Measurements from ENCODE around the gene VPREB1.
"Not testable (repeated sequence)": the region's sequence is repeated elsewhere in the genome, so short reads cannot be mapped to it uniquely, and the experiment has no call there.

VPREB1 gene

DNA sequence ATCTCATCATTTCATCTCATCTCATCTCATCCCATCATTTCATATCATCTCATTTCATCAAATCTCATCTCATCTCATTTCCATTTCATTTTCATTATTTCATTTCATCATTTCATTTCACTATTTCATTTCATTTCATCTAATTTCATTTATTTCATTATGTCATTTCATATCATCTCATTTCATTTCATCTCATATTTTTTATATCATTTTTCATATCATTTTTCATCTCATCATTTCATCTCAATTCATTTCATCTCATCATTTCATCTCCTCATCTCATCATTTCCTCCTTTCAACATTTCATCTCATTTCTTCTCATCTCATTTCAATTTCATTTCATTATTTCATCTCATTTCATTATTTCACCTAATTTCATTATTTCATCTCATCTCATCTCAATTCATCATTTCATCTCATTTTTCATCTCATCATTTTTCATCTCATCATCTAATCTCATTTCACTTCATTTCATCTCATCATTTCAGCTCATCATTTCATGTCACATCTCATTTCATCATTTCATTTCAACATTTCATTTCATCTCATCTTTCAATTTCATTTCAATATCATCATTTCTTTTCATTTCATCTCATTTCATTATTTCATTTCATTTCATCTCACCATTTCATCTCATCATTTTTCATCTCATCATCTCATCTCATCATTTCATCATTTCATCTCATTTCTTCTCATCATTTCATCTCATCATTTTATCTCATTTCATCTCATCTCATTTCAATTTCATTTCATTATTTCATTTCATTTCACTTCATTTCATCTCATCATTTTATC, 40.6 kb downstream of the VPREB1 start:
- H3K4me3 ChIP-seq (ENCODE audit: control insufficient read depth in 1 of 7, extremely low read depth in 1 of 7, insufficient read depth in 4 of 7, low read depth in 2 of 7, low read length in 6 of 7); H3K27ac ChIP-seq (ENCODE audit: insufficient read depth in 1 of 2, low read depth in 1 of 2, low read length in 2 of 2, poor library complexity in 1 of 2, severe bottlenecking in 2 of 2); POLR2A ChIA-PET; H3K36me3 ChIP-seq (ENCODE audit: control insufficient read depth in 4 of 4, insufficient read depth in 4 of 4, low read length in 3 of 4); H3K27me3 ChIP-seq (replicated peaks in 2 of 5; ENCODE audit: control insufficient read depth in 4 of 5, insufficient read depth in 5 of 5, low read length in 4 of 5); DNase-seq; H3K9me3 ChIP-seq (ENCODE audit: control extremely low read depth in 1 of 5, control insufficient read depth in 4 of 5, insufficient read depth in 2 of 5, low read depth in 1 of 5, low read length in 4 of 5); CTCF ChIA-PET; H3K4me1 ChIP-seq (ENCODE audit: control extremely low read depth in 1 of 4, control insufficient read depth in 4 of 4, insufficient read depth in 4 of 4, low read length in 3 of 4): not testable (repeated sequence)

DNA sequence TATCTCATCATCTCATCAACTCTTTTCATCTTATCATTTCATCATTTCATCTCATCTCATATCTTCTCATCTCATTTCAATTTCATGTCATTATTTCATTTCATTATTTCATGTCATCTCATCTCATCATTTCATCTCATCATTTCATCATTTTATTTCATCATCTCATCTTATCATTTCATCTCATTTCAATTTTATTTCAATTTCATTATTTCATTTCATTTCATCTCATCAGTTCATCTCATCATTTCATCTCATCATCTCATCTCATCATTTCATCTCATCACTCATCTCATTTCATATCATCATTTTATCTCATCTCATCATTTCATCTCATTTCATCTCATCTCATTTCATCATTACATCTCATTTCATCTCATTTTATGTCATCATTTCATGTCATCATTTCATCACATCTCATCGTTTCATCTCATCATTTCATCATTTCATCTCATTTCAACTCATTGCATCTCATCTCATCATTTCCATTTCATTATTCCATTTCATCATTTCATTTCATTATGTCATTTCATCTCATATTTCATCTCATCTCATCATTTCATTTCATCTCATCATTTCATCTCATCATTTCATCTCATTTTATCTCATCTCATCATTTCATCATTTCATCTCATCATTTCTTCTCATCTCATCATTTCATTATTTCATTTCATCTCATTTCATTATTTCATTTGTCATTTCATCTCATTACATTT, 42.0 kb downstream of the VPREB1 start:
- POLR2A ChIA-PET; H3K36me3 ChIP-seq (ENCODE audit: control insufficient read depth in 4 of 4, insufficient read depth in 4 of 4, low read length in 3 of 4): not testable (repeated sequence)

DNA sequence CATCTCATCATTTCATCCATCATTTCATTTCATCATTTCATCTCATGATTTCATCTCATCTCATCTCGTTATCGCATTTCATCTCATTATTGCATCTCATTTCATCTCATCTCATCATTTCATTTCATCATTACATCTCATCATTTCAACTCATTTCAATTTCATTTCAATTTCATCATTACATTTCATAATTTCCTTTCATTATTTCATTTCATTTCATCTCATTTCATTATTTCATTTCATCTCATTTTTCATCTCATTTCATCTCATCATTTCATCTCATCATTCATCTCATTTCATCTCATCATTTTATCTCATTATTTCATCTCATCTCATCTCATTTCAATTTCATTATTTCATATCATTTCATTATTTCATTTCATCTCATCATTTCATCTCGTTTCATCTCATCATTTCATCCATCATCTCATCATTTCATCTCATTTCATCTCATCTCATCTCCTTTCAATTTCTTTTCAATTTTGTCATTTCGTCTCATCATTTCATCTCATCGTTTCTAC, 42.6 kb downstream of the VPREB1 start:
- CTCF ChIA-PET; H3K27ac ChIP-seq (ENCODE audit: insufficient read depth in 1 of 2, low read depth in 1 of 2, low read length in 2 of 2, poor library complexity in 1 of 2, severe bottlenecking in 2 of 2); POLR2A ChIA-PET; H3K36me3 ChIP-seq (ENCODE audit: control insufficient read depth in 4 of 4, insufficient read depth in 4 of 4, low read length in 3 of 4); DNase-seq; H3K4me3 ChIP-seq (ENCODE audit: control insufficient read depth in 1 of 7, extremely low read depth in 1 of 7, insufficient read depth in 4 of 7, low read depth in 2 of 7, low read length in 6 of 7); H3K4me1 ChIP-seq (ENCODE audit: control extremely low read depth in 1 of 4, control insufficient read depth in 4 of 4, insufficient read depth in 4 of 4, low read length in 3 of 4); H3K9me3 ChIP-seq (ENCODE audit: control extremely low read depth in 1 of 5, control insufficient read depth in 4 of 5, insufficient read depth in 2 of 5, low read depth in 1 of 5, low read length in 4 of 5); H3K27me3 ChIP-seq (replicated peaks in 2 of 5; ENCODE audit: control insufficient read depth in 4 of 5, insufficient read depth in 5 of 5, low read length in 4 of 5): not testable (repeated sequence)
- 98% methylated on average over 3 of the region's 5 CpGs for WGBS (ENCODE audit: insufficient coverage)

More for the DNA sequence above, 42.0 kb downstream of the VPREB1 start:
- CTCF ChIA-PET; H3K27me3 ChIP-seq (replicated peaks in 2 of 5; ENCODE audit: control insufficient read depth in 4 of 5, insufficient read depth in 5 of 5, low read length in 4 of 5); H3K27ac ChIP-seq (ENCODE audit: insufficient read depth in 1 of 2, low read depth in 1 of 2, low read length in 2 of 2, poor library complexity in 1 of 2, severe bottlenecking in 2 of 2); H3K4me3 ChIP-seq (ENCODE audit: control insufficient read depth in 1 of 7, extremely low read depth in 1 of 7, insufficient read depth in 4 of 7, low read depth in 2 of 7, low read length in 6 of 7); H3K9me3 ChIP-seq (ENCODE audit: control extremely low read depth in 1 of 5, control insufficient read depth in 4 of 5, insufficient read depth in 2 of 5, low read depth in 1 of 5, low read length in 4 of 5); DNase-seq; H3K4me1 ChIP-seq (ENCODE audit: control extremely low read depth in 1 of 4, control insufficient read depth in 4 of 4, insufficient read depth in 4 of 4, low read length in 3 of 4): not testable (repeated sequence)
- 100% methylated on average over 1 of the region's 1 CpG for WGBS (ENCODE audit: insufficient coverage)

DNA sequence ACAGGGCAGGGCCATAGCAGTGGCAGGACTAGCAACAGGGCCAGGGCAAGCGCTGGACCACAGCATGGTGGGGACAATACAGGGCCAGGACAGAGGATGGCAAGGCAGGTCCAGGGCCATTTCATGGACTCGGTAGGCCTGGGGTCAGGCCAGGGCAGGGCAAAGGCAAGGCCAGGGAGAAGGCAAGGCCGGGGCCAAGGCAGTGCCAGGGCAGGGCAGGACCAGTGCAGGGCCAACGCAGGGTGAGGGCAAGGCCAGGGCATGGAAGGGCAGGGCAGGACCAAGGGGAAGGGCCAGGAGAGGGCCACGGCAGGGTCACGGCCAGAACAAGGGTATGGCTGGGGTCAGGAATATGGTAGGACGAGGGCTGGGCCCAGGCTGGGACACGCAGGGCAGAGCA, 45.1 kb downstream of the VPREB1 start:
- H3K9me3 ChIP-seq (ENCODE audit: control extremely low read depth in 1 of 5, control insufficient read depth in 4 of 5, insufficient read depth in 2 of 5, low read depth in 1 of 5, low read length in 4 of 5); POLR2A ChIA-PET; H3K4me3 ChIP-seq (ENCODE audit: control insufficient read depth in 1 of 7, extremely low read depth in 1 of 7, insufficient read depth in 4 of 7, low read depth in 2 of 7, low read length in 6 of 7); H3K27me3 ChIP-seq (replicated peaks in 2 of 5; ENCODE audit: control insufficient read depth in 4 of 5, insufficient read depth in 5 of 5, low read length in 4 of 5); CTCF ChIA-PET; DNase-seq; H3K4me1 ChIP-seq (ENCODE audit: control extremely low read depth in 1 of 4, control insufficient read depth in 4 of 4, insufficient read depth in 4 of 4, low read length in 3 of 4); H3K27ac ChIP-seq (ENCODE audit: insufficient read depth in 1 of 2, low read depth in 1 of 2, low read length in 2 of 2, poor library complexity in 1 of 2, severe bottlenecking in 2 of 2): not testable (repeated sequence)
- 100% methylated on average over 4 of the region's 8 CpGs for WGBS (ENCODE audit: insufficient coverage)
- peaks cover 0 to 24% (median 1%) of the 10 kb centered on the region in 4 experiments for H3K36me3 ChIP-seq (ENCODE audit: control insufficient read depth in 4 of 4, insufficient read depth in 4 of 4, low read length in 3 of 4)

DNA sequence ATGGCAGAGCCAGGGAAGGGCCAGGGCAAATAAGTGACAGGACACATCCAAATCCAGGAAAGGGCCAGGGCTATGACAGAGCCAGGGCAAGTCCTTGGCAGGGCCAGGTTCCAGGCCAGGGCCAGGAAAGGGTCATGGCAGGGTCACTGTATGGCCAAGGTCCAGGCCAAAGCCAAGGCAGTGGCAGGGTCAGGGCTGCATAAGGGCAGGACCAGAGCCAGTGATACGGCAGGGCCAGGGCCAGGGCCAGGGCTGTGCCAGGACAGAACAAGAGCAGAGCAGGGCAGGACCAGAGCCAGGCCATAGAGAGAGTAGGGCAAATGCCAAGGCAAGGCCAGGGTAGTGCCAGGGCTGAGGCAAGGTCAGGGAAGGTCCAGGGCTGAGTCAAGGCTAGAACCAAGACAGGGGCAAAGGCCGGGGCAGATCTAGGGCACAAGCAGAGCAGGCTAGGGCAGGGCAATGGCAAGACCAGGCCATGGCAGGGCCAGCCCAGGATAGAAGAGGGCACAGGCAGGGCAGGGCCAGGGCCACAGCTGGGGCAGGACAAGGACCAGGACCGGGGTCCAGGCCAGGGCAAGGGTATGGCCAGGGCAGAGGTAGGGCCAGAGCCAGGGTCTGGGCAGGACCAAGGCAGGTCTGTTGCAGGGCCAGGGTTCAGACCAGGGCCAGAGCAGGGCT, 46.7 kb downstream of the VPREB1 start:
- DNase-seq; H3K27ac ChIP-seq (ENCODE audit: insufficient read depth in 1 of 2, low read depth in 1 of 2, low read length in 2 of 2, poor library complexity in 1 of 2, severe bottlenecking in 2 of 2); CTCF ChIA-PET; POLR2A ChIA-PET; H3K9me3 ChIP-seq (ENCODE audit: control extremely low read depth in 1 of 5, control insufficient read depth in 4 of 5, insufficient read depth in 2 of 5, low read depth in 1 of 5, low read length in 4 of 5); H3K4me1 ChIP-seq (ENCODE audit: control extremely low read depth in 1 of 4, control insufficient read depth in 4 of 4, insufficient read depth in 4 of 4, low read length in 3 of 4); H3K27me3 ChIP-seq (replicated peaks in 2 of 5; ENCODE audit: control insufficient read depth in 4 of 5, insufficient read depth in 5 of 5, low read length in 4 of 5); H3K4me3 ChIP-seq (ENCODE audit: control insufficient read depth in 1 of 7, extremely low read depth in 1 of 7, insufficient read depth in 4 of 7, low read depth in 2 of 7, low read length in 6 of 7): not testable (repeated sequence)
- WGBS (ENCODE audit: insufficient coverage), result 88% methylated on average over 1 of the region's 3 CpGs
- peaks cover 0 to 25% (median 2%) of the 10 kb centered on the region in 4 experiments for H3K36me3 ChIP-seq (ENCODE audit: control insufficient read depth in 4 of 4, insufficient read depth in 4 of 4, low read length in 3 of 4)

DNA sequence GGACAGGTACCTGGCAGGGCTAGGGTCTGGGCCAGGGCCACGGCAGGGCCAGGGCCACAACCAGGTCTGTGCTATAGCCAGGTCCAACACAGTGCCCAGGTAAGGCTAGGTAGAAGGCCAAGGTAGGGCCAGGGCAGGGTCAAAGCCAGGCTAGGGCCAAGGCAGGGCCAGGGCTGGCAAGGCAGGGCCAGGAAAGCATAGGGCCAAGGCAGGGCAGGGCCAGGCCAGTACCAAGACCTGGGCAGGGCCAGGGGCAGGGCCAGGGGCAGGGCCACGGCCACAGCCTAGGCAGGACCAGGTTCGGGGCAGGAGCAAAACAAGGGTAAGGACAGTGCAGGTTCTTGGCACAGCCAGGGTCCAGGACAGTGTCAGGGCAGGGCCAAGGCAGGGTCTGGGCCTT, 48.1 kb downstream of the VPREB1 start:
- 100% methylated on average over 3 of the region's 3 CpGs for WGBS (ENCODE audit: insufficient coverage)
- H3K27me3 ChIP-seq (replicated peaks in 2 of 5; ENCODE audit: control insufficient read depth in 4 of 5, insufficient read depth in 5 of 5, low read length in 4 of 5); H3K27ac ChIP-seq (ENCODE audit: insufficient read depth in 1 of 2, low read depth in 1 of 2, low read length in 2 of 2, poor library complexity in 1 of 2, severe bottlenecking in 2 of 2); H3K4me1 ChIP-seq (ENCODE audit: control extremely low read depth in 1 of 4, control insufficient read depth in 4 of 4, insufficient read depth in 4 of 4, low read length in 3 of 4); DNase-seq; H3K4me3 ChIP-seq (ENCODE audit: control insufficient read depth in 1 of 7, extremely low read depth in 1 of 7, insufficient read depth in 4 of 7, low read depth in 2 of 7, low read length in 6 of 7); H3K9me3 ChIP-seq (ENCODE audit: control extremely low read depth in 1 of 5, control insufficient read depth in 4 of 5, insufficient read depth in 2 of 5, low read depth in 1 of 5, low read length in 4 of 5); CTCF ChIA-PET; POLR2A ChIA-PET: not testable (repeated sequence)
- H3K36me3 ChIP-seq (ENCODE audit: control insufficient read depth in 4 of 4, insufficient read depth in 4 of 4, low read length in 3 of 4), result peaks cover 0 to 25% (median 2%) of the 10 kb centered on the region in 4 experiments

DNA sequence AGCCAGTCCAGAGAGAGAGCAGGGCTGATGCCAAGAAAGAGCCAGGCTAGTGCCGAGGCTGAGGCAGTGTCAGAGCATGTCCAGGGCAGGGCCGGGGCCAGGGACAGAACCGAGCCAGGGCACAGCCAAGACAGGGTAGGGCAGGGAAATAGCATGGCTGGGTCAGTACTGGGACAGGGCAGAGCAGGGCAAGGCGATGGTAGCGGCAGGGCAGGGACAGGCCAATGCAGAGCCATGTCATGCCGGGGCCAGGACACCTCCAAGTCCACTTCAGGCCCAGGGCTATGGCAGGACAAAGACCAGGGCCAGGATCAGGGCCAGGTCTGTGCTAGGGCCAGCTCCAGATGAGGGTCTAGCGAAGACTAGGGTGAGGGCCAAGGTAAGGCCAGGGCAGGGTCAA, 48.9 kb downstream of the VPREB1 start:
- CTCF ChIA-PET, result not testable (repeated sequence)

More for the DNA sequence above, 48.9 kb downstream of the VPREB1 start:
- H3K4me3 ChIP-seq (ENCODE audit: control insufficient read depth in 1 of 7, extremely low read depth in 1 of 7, insufficient read depth in 4 of 7, low read depth in 2 of 7, low read length in 6 of 7); H3K9me3 ChIP-seq (ENCODE audit: control extremely low read depth in 1 of 5, control insufficient read depth in 4 of 5, insufficient read depth in 2 of 5, low read depth in 1 of 5, low read length in 4 of 5); H3K27me3 ChIP-seq (replicated peaks in 2 of 5; ENCODE audit: control insufficient read depth in 4 of 5, insufficient read depth in 5 of 5, low read length in 4 of 5); DNase-seq; POLR2A ChIA-PET; H3K27ac ChIP-seq (ENCODE audit: insufficient read depth in 1 of 2, low read depth in 1 of 2, low read length in 2 of 2, poor library complexity in 1 of 2, severe bottlenecking in 2 of 2); H3K4me1 ChIP-seq (ENCODE audit: control extremely low read depth in 1 of 4, control insufficient read depth in 4 of 4, insufficient read depth in 4 of 4, low read length in 3 of 4): not testable (repeated sequence)
- H3K36me3 ChIP-seq (ENCODE audit: control insufficient read depth in 4 of 4, insufficient read depth in 4 of 4, low read length in 3 of 4), result peaks cover 0 to 25% (median 2%) of the 10 kb centered on the region in 4 experiments
- WGBS (ENCODE audit: insufficient coverage), result 88% methylated on average over 7 of the region's 7 CpGs

All from common myeloid progenitor, CD34-positive (primary cell).